ENCODE results near the gene UBE2D2.

DNA sequence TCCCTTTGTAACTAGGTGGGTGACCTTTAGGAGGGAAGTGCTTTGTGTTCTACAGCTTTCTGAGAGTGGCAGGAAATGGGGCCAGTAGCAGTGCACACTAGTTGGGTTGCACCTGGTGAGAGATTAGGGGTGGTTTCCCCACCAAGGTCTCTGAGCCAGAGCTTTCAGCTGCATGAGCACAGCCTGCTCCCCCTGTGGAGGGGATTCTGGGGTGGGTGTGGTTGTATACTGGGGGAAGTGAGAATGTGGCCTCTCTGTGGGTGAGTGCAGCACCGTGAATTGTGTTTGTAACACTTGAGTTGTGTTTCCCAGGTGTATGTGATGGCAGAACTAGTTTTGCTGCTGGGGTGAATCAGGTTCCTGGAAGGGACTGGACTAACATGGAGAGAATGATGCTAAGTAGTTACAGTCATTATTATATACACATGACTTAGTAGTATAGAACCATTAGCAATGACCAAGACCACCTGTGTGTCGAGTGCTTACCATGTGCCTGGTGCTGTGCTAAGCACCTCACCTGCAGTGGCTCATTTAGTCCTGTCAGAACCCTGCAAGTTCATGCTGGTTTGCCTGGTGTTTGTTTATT, 75.2 kb downstream of the UBE2D2 start:
- TF ChIP-seq, protein P1, sequence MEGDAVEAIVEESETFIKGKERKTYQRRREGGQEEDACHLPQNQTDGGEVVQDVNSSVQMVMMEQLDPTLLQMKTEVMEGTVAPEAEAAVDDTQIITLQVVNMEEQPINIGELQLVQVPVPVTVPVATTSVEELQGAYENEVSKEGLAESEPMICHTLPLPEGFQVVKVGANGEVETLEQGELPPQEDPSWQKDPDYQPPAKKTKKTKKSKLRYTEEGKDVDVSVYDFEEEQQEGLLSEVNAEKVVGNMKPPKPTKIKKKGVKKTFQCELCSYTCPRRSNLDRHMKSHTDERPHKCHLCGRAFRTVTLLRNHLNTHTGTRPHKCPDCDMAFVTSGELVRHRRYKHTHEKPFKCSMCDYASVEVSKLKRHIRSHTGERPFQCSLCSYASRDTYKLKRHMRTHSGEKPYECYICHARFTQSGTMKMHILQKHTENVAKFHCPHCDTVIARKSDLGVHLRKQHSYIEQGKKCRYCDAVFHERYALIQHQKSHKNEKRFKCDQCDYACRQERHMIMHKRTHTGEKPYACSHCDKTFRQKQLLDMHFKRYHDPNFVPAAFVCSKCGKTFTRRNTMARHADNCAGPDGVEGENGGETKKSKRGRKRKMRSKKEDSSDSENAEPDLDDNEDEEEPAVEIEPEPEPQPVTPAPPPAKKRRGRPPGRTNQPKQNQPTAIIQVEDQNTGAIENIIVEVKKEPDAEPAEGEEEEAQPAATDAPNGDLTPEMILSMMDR (IDR thresholded peaks at IDR 0.05): no peak
- no peak for TF ChIP-seq POLR2AphosphoS5 (IDR thresholded peaks at IDR 0.05)
- no peak for TF ChIP-seq POLR2A (IDR thresholded peaks at IDR 0.05)
- TF ChIP-seq EP300 (IDR thresholded peaks at IDR 0.05): no peak

Data from upper lobe of left lung (tissue), 4 donors.